GM21786 (cell line): ENCODE measurements around the gene DOCK3.
"Not testable (repeated sequence)": the region's sequence is repeated elsewhere in the genome, so short reads cannot be mapped to it uniquely, and the experiment has no call there.

ENCODE experiments used
- ATAC-seq: cut with Tn5 transposase; IDR thresholded peaks from one replicate; pipeline ENCODE4 v1.9.1; 2021; ENCODE audit not compliant: unreplicated experiment

The DOCK3 gene

GRCh38 chr3:51354731-51355615, 680.2 kb downstream of the DOCK3 start:
- no peak for ATAC-seq

GRCh38 chr3:51355891-51356578, 681.3 kb downstream of the DOCK3 start:
- no peak for ATAC-seq

- ATAC-seq: no peak
Measured at GRCh38 chr3:51357856-51358255, 683.1 kb downstream of the DOCK3 start.

- no peak for ATAC-seq
Measured at GRCh38 chr3:51358981-51359380, 684.3 kb downstream of the DOCK3 start.

- ATAC-seq: no peak
Measured at GRCh38 chr3:51360806-51361205, 686.1 kb downstream of the DOCK3 start.

- no peak for ATAC-seq
Measured at GRCh38 chr3:51361746-51362145, 687.0 kb downstream of the DOCK3 start.

GRCh38 chr3:51362476-51362875, 687.7 kb downstream of the DOCK3 start:
- ATAC-seq: no peak

GRCh38 chr3:51368276-51368675, 693.5 kb downstream of the DOCK3 start:
- ATAC-seq: not testable (repeated sequence)

GRCh38 chr3:51371943-51372557, 697.3 kb downstream of the DOCK3 start:
- ATAC-seq: no peak

GRCh38 chr3:51373658-51374421, 699.1 kb downstream of the DOCK3 start:
- ATAC-seq: no peak

GRCh38 chr3:51374456-51374855, 699.7 kb downstream of the DOCK3 start:
- no peak for ATAC-seq

GRCh38 chr3:51375136-51375535, 700.4 kb downstream of the DOCK3 start:
- ATAC-seq: no peak

GRCh38 chr3:51375571-51375970, 700.8 kb downstream of the DOCK3 start:
- no peak for ATAC-seq

GRCh38 chr3:51378065-51378464, 703.3 kb downstream of the DOCK3 start:
- ATAC-seq: no peak

- no peak for ATAC-seq
Measured at GRCh38 chr3:51378726-51379125, 704.0 kb downstream of the DOCK3 start.

- no peak for ATAC-seq
Measured at GRCh38 chr3:51379301-51379700, 704.6 kb downstream of the DOCK3 start.

- no peak for ATAC-seq
Measured at GRCh38 chr3:51379746-51380455, 705.2 kb downstream of the DOCK3 start.

GRCh38 chr3:51380601-51381332, 706.0 kb downstream of the DOCK3 start:
- ATAC-seq: no peak

- ATAC-seq: no peak
Measured at GRCh38 chr3:51381333-51381705, 706.6 kb downstream of the DOCK3 start.
